HUES48 (cell line): ENCODE data around the gene RAB5IF.
"Not testable (repeated sequence)": the region's sequence is repeated elsewhere in the genome, so short reads cannot be mapped to it uniquely, and the experiment has no call there.

Source experiments
- H3K27ac ChIP-seq: one replicate; pipeline ENCODE4 v1.7.0; 2013; ENCODE audit warnings: low read depth, low read length, inconsistent platforms
- H3K27me3 ChIP-seq: 2 replicates; pipeline ENCODE4 v1.6.1; 2013; ENCODE audit warnings: mild to moderate bottlenecking, low read length; ENCODE audit not compliant: control insufficient read depth, insufficient read depth
- H3K36me3 ChIP-seq: 2 replicates; pipeline ENCODE4 v1.6.1; 2013; ENCODE audit warnings: low read length; ENCODE audit not compliant: control insufficient read depth, insufficient read depth
- H3K4me1 ChIP-seq: 2 replicates; pipeline ENCODE4 v1.6.1; 2013; ENCODE audit warnings: mild to moderate bottlenecking, low read length; ENCODE audit not compliant: control insufficient read depth, insufficient read depth
- H3K4me3 ChIP-seq: 2 replicates; pipeline ENCODE4 v1.5.1; 2013; ENCODE audit warnings: mild to moderate bottlenecking, low read depth, low read length
- H3K9ac ChIP-seq: 2 replicates; pipeline ENCODE4 v1.6.1; 2013; ENCODE audit warnings: mild to moderate bottlenecking, low read depth, low read length, moderate library complexity
- H3K9me3 ChIP-seq: 2 replicates; pipeline ENCODE4 v1.6.1; 2013; ENCODE audit warnings: low read length; ENCODE audit not compliant: control insufficient read depth, insufficient read depth

RAB5IF gene

GRCh38 chr20:36632487-36633284 lies 27.1 kb downstream of the RAB5IF start:
- Histone ChIP-seq H3K9ac (no peak overlapping the region), H3K4me3 (no peak overlapping the region), H3K9me3 (no peaks in the 10 kb centered on the region), H3K27me3 (no peaks in the 10 kb centered on the region), H3K4me1 (no peaks in the 10 kb centered on the region), H3K36me3 (no peaks in the 10 kb centered on the region), H3K27ac (no peak overlapping the region)

DNA sequence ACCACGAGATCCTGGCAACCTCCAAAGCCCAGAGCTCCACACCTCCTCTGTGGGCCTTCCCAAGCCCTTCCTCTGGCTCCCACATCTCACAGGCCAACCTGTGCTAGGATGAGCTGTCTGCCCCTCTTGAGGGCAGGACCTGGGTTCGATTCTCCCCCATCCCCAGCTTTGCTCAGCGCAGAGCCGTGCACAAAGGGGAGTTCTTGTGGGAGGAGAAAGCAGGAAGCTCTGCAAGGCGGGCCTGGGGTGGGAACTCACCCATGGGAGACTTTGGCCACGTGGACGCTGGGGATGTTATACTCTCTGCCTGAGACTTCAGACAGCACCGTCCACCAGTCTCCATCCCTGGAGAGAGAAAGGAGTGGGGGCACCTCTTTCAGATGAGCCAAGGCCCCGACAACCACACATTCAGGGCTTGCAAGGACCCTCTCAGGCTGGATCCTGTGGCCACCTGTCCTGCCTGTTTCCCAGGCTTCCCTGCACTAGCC lies 27.8 kb downstream of the RAB5IF start:
- no peaks in the 10 kb centered on the region for H3K27me3 ChIP-seq
- H3K4me3 ChIP-seq = no peak overlapping the region
- no peak overlapping the region for H3K27ac ChIP-seq
- no peak overlapping the region for H3K9ac ChIP-seq
- no peaks in the 10 kb centered on the region for H3K36me3 ChIP-seq
- H3K4me1 ChIP-seq = no peaks in the 10 kb centered on the region
- H3K9me3 ChIP-seq = no peaks in the 10 kb centered on the region

- Histone ChIP-seq H3K27me3 (no peaks in the 10 kb centered on the region), H3K9me3 (no peaks in the 10 kb centered on the region), H3K4me3 (no peak overlapping the region), H3K4me1 (no peaks in the 10 kb centered on the region), H3K36me3 (no peaks in the 10 kb centered on the region), H3K27ac (no peak overlapping the region), H3K9ac (no peak overlapping the region)
Observed at GRCh38 chr20:36634342-36634741, 28.8 kb downstream of the RAB5IF start.

DNA sequence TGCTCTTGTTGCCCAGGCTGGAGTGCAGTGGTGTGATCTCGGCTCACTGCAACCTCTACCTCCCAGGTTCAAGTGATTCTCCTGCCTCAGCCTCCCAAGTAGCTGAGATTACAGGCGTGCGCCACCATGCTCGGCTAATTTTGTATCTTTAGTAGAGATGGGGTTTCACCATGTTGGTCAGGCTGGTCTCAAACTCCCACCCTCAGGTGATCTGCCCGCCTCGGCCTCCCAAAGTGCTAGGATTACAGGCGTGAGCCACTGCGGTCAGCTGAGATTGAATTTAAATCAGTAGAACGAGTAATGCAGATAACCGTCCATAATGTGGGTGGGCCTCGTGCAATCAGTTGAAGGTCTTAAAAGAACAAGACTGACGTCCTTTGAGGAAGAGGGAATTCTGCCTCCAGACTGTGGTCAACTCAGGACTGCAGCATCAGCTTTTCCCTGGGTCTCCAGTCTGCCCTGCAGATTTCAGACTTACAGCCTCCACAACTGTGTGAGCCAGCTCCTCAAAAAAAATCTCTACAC lies 33.4 kb downstream of the RAB5IF start:
- not testable (repeated sequence) for H3K9me3 ChIP-seq, H3K9ac ChIP-seq, H3K4me3 ChIP-seq, H3K4me1 ChIP-seq, H3K27me3 ChIP-seq, H3K27ac ChIP-seq, H3K36me3 ChIP-seq

DNA sequence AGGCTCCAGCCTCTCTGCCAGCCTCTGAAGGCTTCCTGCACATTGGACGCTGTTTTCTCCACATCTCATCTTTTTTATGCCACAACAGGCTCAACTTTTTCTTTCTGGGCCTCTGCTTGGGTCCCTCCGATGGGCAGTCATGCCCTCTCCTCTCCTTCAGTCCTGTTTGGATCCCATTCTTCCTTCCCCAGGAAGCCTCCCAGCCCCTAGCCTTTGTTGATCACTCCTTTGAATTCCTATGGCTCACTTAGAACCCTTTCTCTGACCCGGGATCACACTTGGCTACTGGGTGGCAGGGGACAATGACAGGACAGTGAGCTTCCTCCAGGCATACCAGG lies 35.9 kb downstream of the RAB5IF start:
- no peak overlapping the region for H3K27ac ChIP-seq
- no peaks in the 10 kb centered on the region for H3K27me3 ChIP-seq
- no peaks in the 10 kb centered on the region for H3K9me3 ChIP-seq
- peaks cover 11% of the 10 kb centered on the region for H3K4me1 ChIP-seq
- H3K9ac ChIP-seq = no peak overlapping the region
- H3K36me3 ChIP-seq = no peaks in the 10 kb centered on the region
- no peak overlapping the region for H3K4me3 ChIP-seq

GRCh38 chr20:36642136-36642535 lies 36.6 kb downstream of the RAB5IF start:
- Histone ChIP-seq H3K9me3 (no peaks in the 10 kb centered on the region), H3K27ac (no peak overlapping the region), H3K4me3 (no peak overlapping the region), H3K9ac (no peak overlapping the region), H3K4me1 (peaks cover 13% of the 10 kb centered on the region), H3K36me3 (no peaks in the 10 kb centered on the region), H3K27me3 (no peaks in the 10 kb centered on the region)

GRCh38 chr20:36644032-36644705 lies 38.6 kb downstream of the RAB5IF start:
- no peaks in the 10 kb centered on the region for H3K36me3 ChIP-seq
- H3K9me3 ChIP-seq = no peaks in the 10 kb centered on the region
- no peaks in the 10 kb centered on the region for H3K27me3 ChIP-seq
- no peak overlapping the region for H3K4me3 ChIP-seq
- no peak overlapping the region for H3K27ac ChIP-seq
- H3K4me1 ChIP-seq = peaks cover 13% of the 10 kb centered on the region
- no peak overlapping the region for H3K9ac ChIP-seq

GRCh38 chr20:36644706-36645095 lies 39.1 kb downstream of the RAB5IF start:
- Histone ChIP-seq H3K9ac (no peak overlapping the region), H3K36me3 (no peaks in the 10 kb centered on the region), H3K9me3 (no peaks in the 10 kb centered on the region), H3K27ac (no peak overlapping the region), H3K4me3 (no peak overlapping the region), H3K4me1 (peaks cover 13% of the 10 kb centered on the region), H3K27me3 (no peaks in the 10 kb centered on the region)

DNA sequence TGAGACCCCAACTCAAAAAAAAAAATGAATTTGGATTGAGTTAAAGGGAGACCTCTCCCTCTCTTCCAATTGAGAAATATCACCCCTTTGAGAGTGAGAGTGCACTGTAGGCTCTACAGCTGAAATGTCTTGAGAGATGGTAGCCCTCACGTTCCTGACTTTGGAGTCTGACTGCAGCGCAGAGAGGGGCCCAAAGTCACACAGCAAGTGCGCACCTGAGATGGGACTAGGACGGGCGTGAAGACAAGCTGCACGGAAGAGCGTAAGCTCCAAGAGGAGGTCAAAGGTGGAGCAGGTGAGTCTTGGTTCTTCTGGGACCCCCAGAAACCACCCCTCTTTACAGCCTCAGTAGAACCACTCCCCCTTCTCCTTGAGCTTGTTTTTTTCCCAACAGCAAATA lies 39.8 kb downstream of the RAB5IF start:
- Histone ChIP-seq H3K27ac (no peak overlapping the region), H3K27me3 (no peaks in the 10 kb centered on the region)

GRCh38 chr20:36645998-36646397 lies 40.4 kb downstream of the RAB5IF start, which contains the start of gene SLA2:
TSS of gene SLA2 (minus strand) at chr20:36646196. CDS start at chr20:36641335, 4,861 bp downstream.
- H3K9me3 ChIP-seq = no peaks in the 10 kb centered on the region
- peaks cover 13% of the 10 kb centered on the region for H3K4me1 ChIP-seq
- no peaks in the 10 kb centered on the region for H3K27me3 ChIP-seq
- no peaks in the 10 kb centered on the region for H3K36me3 ChIP-seq
- no peak within 1 kb of the TSS for H3K9ac ChIP-seq
- no peak within 1 kb of the TSS for H3K4me3 ChIP-seq
- H3K27ac ChIP-seq = peak within 1 kb of the TSS; percentile 56

More for the DNA sequence above, 39.8 kb downstream of the RAB5IF start:
- no peaks in the 10 kb centered on the region for H3K9me3 ChIP-seq
- H3K4me3 ChIP-seq = no peak overlapping the region
- H3K36me3 ChIP-seq = no peaks in the 10 kb centered on the region
- peaks cover 13% of the 10 kb centered on the region for H3K4me1 ChIP-seq
- no peak overlapping the region for H3K9ac ChIP-seq

DNA sequence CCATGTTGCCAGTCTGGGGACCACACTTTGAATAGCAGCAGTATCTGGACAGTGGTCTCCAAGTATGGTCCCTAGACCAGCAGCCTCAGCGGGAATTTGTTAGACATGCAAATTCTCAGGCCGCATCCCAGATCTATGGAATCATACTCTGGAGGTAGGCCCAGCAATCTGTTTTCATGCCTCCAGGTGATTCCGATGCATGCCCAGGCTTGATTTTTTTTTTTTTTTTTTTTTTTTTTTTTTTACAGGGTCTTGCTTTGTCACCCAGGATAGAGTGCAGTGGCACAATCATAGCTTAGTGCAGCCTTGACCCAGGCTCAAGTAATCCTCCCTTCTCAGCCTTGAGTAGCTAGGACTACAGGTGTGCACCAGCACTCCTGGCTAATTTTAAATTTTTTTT lies 41.1 kb downstream of the RAB5IF start:
- H3K36me3 ChIP-seq = no peaks in the 10 kb centered on the region
- H3K9me3 ChIP-seq = no peaks in the 10 kb centered on the region
- no peak overlapping the region for H3K4me3 ChIP-seq
- H3K9ac ChIP-seq = no peak overlapping the region
- peaks cover 13% of the 10 kb centered on the region for H3K4me1 ChIP-seq
- peak overlapping the region; percentile 56 for H3K27ac ChIP-seq
- no peaks in the 10 kb centered on the region for H3K27me3 ChIP-seq
